DOHH2 (cell line): Measurements from ENCODE around the gene LRRC10.

ENCODE experiments used
- H3F3A ChIP-seq: fragments of 200-600 bp; sonication (generic), shearing (Covaris generic); 2 replicates; pipeline ENCODE4 v1.6.0; 2016; ENCODE audit warnings: antibody characterized with exemption, mild to moderate bottlenecking; ENCODE audit not compliant: control insufficient read depth, insufficient read depth
- H3K27ac ChIP-seq: fragments of 200-600 bp; sonication (generic); 2 replicates; pipeline ENCODE4 v1.5.1; 2014; ENCODE audit warnings: low read depth, mild to moderate bottlenecking, low read length, moderate library complexity
- H3K27me3 ChIP-seq: fragments of 200-600 bp; sonication (generic); 2 replicates; pipeline ENCODE4 v1.6.1; 2014; ENCODE audit warnings: mild to moderate bottlenecking, low read length, mixed read lengths; ENCODE audit not compliant: control insufficient read depth
- H3K36me3 ChIP-seq: fragments of 200-600 bp; sonication (generic); 2 replicates; pipeline ENCODE4 v1.6.1; 2014; ENCODE audit warnings: mild to moderate bottlenecking, low read length, moderate library complexity, mixed read lengths; ENCODE audit not compliant: control insufficient read depth
- H3K4me1 ChIP-seq: fragments of 200-600 bp; sonication (generic); 2 replicates; pipeline ENCODE4 v1.6.1; 2014; ENCODE audit warnings: mild to moderate bottlenecking, low read length, mixed read lengths; ENCODE audit not compliant: control insufficient read depth
- H3K4me2 ChIP-seq: fragments of 200-600 bp; sonication (generic); 2 replicates; pipeline ENCODE4 v1.6.0; 2014; ENCODE audit warnings: mild to moderate bottlenecking, low read length, moderate library complexity
- H3K4me3 ChIP-seq: fragments of 200-600 bp; sonication (generic); 2 replicates; pipeline ENCODE4 v1.5.1; 2014; ENCODE audit warnings: mild to moderate bottlenecking, low read length, mixed read lengths
- H3K79me2 ChIP-seq: fragments of 200-600 bp; sonication (generic); 2 replicates; pipeline ENCODE4 v1.6.1; 2014; ENCODE audit warnings: mild to moderate bottlenecking, low read length, mixed read lengths; ENCODE audit not compliant: control insufficient read depth
- H3K9me2 ChIP-seq: fragments of 200-600 bp; sonication (generic); replicated peaks from 2 replicates; pipeline ENCODE4 v1.6.1; 2014; ENCODE audit warnings: mild to moderate bottlenecking, low read length, mixed read lengths; ENCODE audit not compliant: control insufficient read depth
- H3K9me3 ChIP-seq: fragments of 200-600 bp; sonication (generic); 2 replicates; pipeline ENCODE4 v1.6.1; 2014; ENCODE audit warnings: antibody characterized with exemption, low read length, mixed read lengths; ENCODE audit not compliant: control insufficient read depth, insufficient read depth
- H4K20me1 ChIP-seq: fragments of 200-600 bp; sonication (generic); 2 replicates; pipeline ENCODE4 v1.6.0; 2014; ENCODE audit warnings: low read depth, mild to moderate bottlenecking, antibody characterized with exemption, low read length, moderate library complexity; ENCODE audit not compliant: control insufficient read depth, insufficient read depth
- EZH2phosphoT487 ChIP-seq: fragments of 200-600 bp; sonication (generic); IDR thresholded peaks from 2 replicates; pipeline ENCODE4 v1.6.1; 2017; ENCODE audit warnings: borderline replicate concordance, mild to moderate bottlenecking, antibody characterized with exemption, low read length, moderate library complexity, mixed read lengths
- TF ChIP-seq, protein P1 (sequence below): fragments of 200-600 bp; sonication (generic); IDR thresholded peaks from one replicate; pipeline ENCODE4 v1.5.1; 2014; ENCODE audit warnings: antibody characterized with exemption, mild to moderate bottlenecking, low read depth, low read length; ENCODE audit not compliant: poor library complexity, severe bottlenecking

The LRRC10 gene

DNA sequence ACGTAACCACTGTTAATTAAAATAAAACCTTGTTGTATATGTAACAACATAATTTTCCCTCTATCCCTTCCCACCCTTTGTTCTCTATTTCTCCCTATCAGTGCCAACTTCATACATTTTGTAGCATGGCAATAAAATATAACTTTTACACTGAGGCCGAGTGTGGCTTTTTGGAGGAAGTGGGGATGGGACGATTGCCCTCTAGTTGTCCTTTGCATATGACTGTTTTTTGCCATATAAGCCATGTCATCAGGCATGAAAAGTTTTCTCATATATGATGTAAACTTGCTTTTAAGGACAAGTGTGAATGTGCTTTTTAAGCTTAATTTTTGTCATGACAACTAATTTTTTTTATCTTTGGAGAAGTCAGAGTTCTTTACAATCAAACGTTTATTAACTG, 31.7 kb downstream of the LRRC10 start:
- Histone ChIP-seq H3K36me3 (peaks cover 15% of the 10 kb centered on the region), H3K4me3 (no peak overlapping the region), H3K9me3 (no peaks in the 10 kb centered on the region), H3K27ac (no peak overlapping the region), H3K9me2 (no peaks in the 10 kb centered on the region), H3K4me2 (no peak overlapping the region), H3K27me3 (no peaks in the 10 kb centered on the region), H3K4me1 (no peaks in the 10 kb centered on the region), H4K20me1 (no peaks in the 10 kb centered on the region), H3K79me2 (no peaks in the 10 kb centered on the region), H3F3A (no peaks in the 10 kb centered on the region)
- no peak for TF ChIP-seq EZH2phosphoT487
- TF ChIP-seq, protein P1, sequence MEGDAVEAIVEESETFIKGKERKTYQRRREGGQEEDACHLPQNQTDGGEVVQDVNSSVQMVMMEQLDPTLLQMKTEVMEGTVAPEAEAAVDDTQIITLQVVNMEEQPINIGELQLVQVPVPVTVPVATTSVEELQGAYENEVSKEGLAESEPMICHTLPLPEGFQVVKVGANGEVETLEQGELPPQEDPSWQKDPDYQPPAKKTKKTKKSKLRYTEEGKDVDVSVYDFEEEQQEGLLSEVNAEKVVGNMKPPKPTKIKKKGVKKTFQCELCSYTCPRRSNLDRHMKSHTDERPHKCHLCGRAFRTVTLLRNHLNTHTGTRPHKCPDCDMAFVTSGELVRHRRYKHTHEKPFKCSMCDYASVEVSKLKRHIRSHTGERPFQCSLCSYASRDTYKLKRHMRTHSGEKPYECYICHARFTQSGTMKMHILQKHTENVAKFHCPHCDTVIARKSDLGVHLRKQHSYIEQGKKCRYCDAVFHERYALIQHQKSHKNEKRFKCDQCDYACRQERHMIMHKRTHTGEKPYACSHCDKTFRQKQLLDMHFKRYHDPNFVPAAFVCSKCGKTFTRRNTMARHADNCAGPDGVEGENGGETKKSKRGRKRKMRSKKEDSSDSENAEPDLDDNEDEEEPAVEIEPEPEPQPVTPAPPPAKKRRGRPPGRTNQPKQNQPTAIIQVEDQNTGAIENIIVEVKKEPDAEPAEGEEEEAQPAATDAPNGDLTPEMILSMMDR, result no peak

GRCh38 chr12:69578283-69578682, 32.4 kb downstream of the LRRC10 start:
- H3K79me2 ChIP-seq, result no peaks in the 10 kb centered on the region
- TF ChIP-seq EZH2phosphoT487, result no peak
- TF ChIP-seq, protein P1, result no peak
- H3K4me3 ChIP-seq, result no peak overlapping the region
- no peaks in the 10 kb centered on the region for H3K9me2 ChIP-seq
- H3K4me1 ChIP-seq, result no peaks in the 10 kb centered on the region
- peaks cover 19% of the 10 kb centered on the region for H3K36me3 ChIP-seq
- H3K9me3 ChIP-seq, result no peaks in the 10 kb centered on the region
- H3F3A ChIP-seq, result no peaks in the 10 kb centered on the region
- H3K4me2 ChIP-seq, result no peak overlapping the region
- H4K20me1 ChIP-seq, result no peaks in the 10 kb centered on the region
- no peaks in the 10 kb centered on the region for H3K27me3 ChIP-seq
- H3K27ac ChIP-seq, result no peak overlapping the region

- Histone ChIP-seq H3K79me2 (no peaks in the 10 kb centered on the region), H3K27ac (no peak overlapping the region), H3K4me3 (no peak overlapping the region), H3K4me1 (no peaks in the 10 kb centered on the region), H3K9me3 (no peaks in the 10 kb centered on the region), H3K9me2 (no peaks in the 10 kb centered on the region), H3K4me2 (no peak overlapping the region), H3K27me3 (no peaks in the 10 kb centered on the region), H4K20me1 (no peaks in the 10 kb centered on the region), H3K36me3 (peaks cover 34% of the 10 kb centered on the region), H3F3A (no peaks in the 10 kb centered on the region)
- TF ChIP-seq, protein P1, result no peak
- TF ChIP-seq EZH2phosphoT487, result no peak
These were observed 35.4 kb downstream of the LRRC10 start for GRCh38 chr12:69575346-69575745.
